ENCODE results near the gene GPC5. TPM values are rescaled to one million over a fixed set of nuclear protein-coding genes. Genes with fewer than 3 reads are reported as not detected.
A peak's percentile ranks its signal among the peaks of the same experiment; 100 is the strongest.

GPC5 gene
- total and polyA plus RNA-seq, 2 donors (not counting 3 experiments of a cell fraction or from before 2014, with no cell fraction given), result 0.59 to 0.97 TPM

DNA sequence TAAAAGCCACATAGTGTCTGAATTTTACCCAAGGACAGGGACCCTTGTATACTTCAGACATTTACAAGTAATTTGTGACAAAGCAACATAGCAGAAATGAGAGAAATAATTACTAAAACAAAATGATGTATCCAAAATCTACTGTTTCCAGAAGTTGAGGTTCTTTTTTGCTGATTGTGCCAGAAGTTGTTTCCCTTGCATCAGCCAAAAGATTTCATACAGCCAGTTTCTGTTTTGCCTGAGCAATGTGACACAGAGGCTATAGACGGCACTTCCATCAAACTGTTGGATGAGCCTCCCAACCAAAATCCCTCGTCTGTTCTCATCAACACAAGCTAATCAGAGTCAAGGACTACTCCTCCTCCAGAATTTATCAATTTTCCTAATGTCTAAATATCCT, 915.0 kb downstream of the GPC5 start:
- BruUV-seq (replicated peaks), result no TSS peak

GRCh38 chr13:92315265-92315664, 916.8 kb downstream of the GPC5 start:
- Histone ChIP-seq H3K9ac (replicated peaks; ENCODE audit: extremely low read depth, insufficient read depth, low read length) (no peak overlapping the region), H3K36me3 (ENCODE audit: control insufficient read depth in 2 of 2, extremely low read depth in 1 of 2, insufficient read depth in 2 of 2, low read length in 2 of 2) (no peaks in the 10 kb centered on the region), H4K20me1 (replicated peaks; ENCODE audit: control insufficient read depth, extremely low read depth, insufficient read depth, low read length) (no peaks in the 10 kb centered on the region), H3K27me3 (ENCODE audit: control insufficient read depth in 2 of 2, insufficient read depth in 2 of 2, low read length in 2 of 2) (no peaks in the 10 kb centered on the region), H3K4me3 (replicated peaks in 1 of 3; ENCODE audit: insufficient read depth in 1 of 3, low read depth in 1 of 3, low read length in 3 of 3) (no peak overlapping the region), H3K9me1 (replicated peaks; ENCODE audit: control insufficient read depth, extremely low read depth, insufficient read depth, low read length) (no peaks in the 10 kb centered on the region), H3K27ac (ENCODE audit: insufficient read depth, low read depth, low read length) (no peak overlapping the region), H2AFZ (ENCODE audit: low read depth, low read length) (no peak overlapping the region), H3K9me3 (replicated peaks; ENCODE audit: control insufficient read depth, insufficient read depth, low read length) (peaks cover 3% of the 10 kb centered on the region), H3K4me2 (ENCODE audit: insufficient read depth, low read length) (no peak overlapping the region), H3K79me2 (ENCODE audit: control insufficient read depth, insufficient read depth, low read length) (no peaks in the 10 kb centered on the region), H3K4me1 (ENCODE audit: control insufficient read depth, extremely low read depth, insufficient read depth, low read length) (no peaks in the 10 kb centered on the region)
- no peak for DNase-seq (ENCODE audit: low read depth, low spot score)
- dilution Hi-C loops (cut with MboI; ENCODE audit: extremely low pct_ligation_motif_present, low sequenced_read_pairs), result no loop called here
- TF ChIP-seq, protein P1, sequence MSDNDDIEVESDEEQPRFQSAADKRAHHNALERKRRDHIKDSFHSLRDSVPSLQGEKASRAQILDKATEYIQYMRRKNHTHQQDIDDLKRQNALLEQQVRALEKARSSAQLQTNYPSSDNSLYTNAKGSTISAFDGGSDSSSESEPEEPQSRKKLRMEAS (IDR thresholded peaks at IDR 0.05; ENCODE audit: insufficient read depth, insufficient read length), result no peak
- no peak for TF ChIP-seq GATA2 (IDR thresholded peaks at IDR 0.05; ENCODE audit: insufficient read depth, insufficient read length, low read depth, low read length)
- no peak for TF ChIP-seq EZH2 (IDR thresholded peaks at IDR 0.05; ENCODE audit: borderline replicate concordance, low read depth, low read length, severe bottlenecking)
- no peak for TF ChIP-seq JUN (IDR thresholded peaks at IDR 0.05; ENCODE audit: borderline replicate concordance, insufficient read depth, insufficient read length, low read depth)
- TF ChIP-seq POLR2AphosphoS5 (IDR thresholded peaks at IDR 0.05; ENCODE audit: insufficient read depth, low read depth, low read length), result no peak
- no peak for TF ChIP-seq FOS (IDR thresholded peaks at IDR 0.05; ENCODE audit: borderline replicate concordance, insufficient read depth, low read length)
- TF ChIP-seq MYC (IDR thresholded peaks at IDR 0.05; ENCODE audit: low read depth, low read length), result no peak
- TF ChIP-seq POLR2A (IDR thresholded peaks at IDR 0.05; ENCODE audit: low read depth, low read length), result no peak
- TF ChIP-seq CTCF (IDR thresholded peaks at IDR 0.05; ENCODE audit: extremely low read depth in 1 of 2, insufficient read depth in 1 of 2, low read depth in 1 of 2, low read length in 2 of 2), result no peak
- BruUV-seq (replicated peaks), result no TSS peak
- FAIRE-seq, result no peak
- intact Hi-C loops (cut with micrococcal nuclease), result no loop called here
- POLR2A ChIA-PET, result no interaction called here
- CTCF ChIA-PET, result no interaction called here

More for the DNA sequence above, 915.0 kb downstream of the GPC5 start:
- intact Hi-C loops (cut with micrococcal nuclease) (no loop called here), dilution Hi-C loops (cut with MboI; ENCODE audit: extremely low pct_ligation_motif_present, low sequenced_read_pairs) (no loop called here)
- Histone ChIP-seq H3K27me3 (ENCODE audit: control insufficient read depth in 2 of 2, insufficient read depth in 2 of 2, low read length in 2 of 2) (no peaks in the 10 kb centered on the region), H3K9me1 (replicated peaks; ENCODE audit: control insufficient read depth, extremely low read depth, insufficient read depth, low read length) (no peaks in the 10 kb centered on the region), H4K20me1 (replicated peaks; ENCODE audit: control insufficient read depth, extremely low read depth, insufficient read depth, low read length) (no peaks in the 10 kb centered on the region), H3K36me3 (ENCODE audit: control insufficient read depth in 2 of 2, extremely low read depth in 1 of 2, insufficient read depth in 2 of 2, low read length in 2 of 2) (no peaks in the 10 kb centered on the region), H3K9ac (replicated peaks; ENCODE audit: extremely low read depth, insufficient read depth, low read length) (no peak overlapping the region), H3K27ac (ENCODE audit: insufficient read depth, low read depth, low read length) (no peak overlapping the region), H3K79me2 (ENCODE audit: control insufficient read depth, insufficient read depth, low read length) (no peaks in the 10 kb centered on the region), H3K4me1 (ENCODE audit: control insufficient read depth, extremely low read depth, insufficient read depth, low read length) (no peaks in the 10 kb centered on the region), H3K4me2 (ENCODE audit: insufficient read depth, low read length) (no peak overlapping the region), H3K4me3 (replicated peaks in 1 of 3; ENCODE audit: insufficient read depth in 1 of 3, low read depth in 1 of 3, low read length in 3 of 3) (no peak overlapping the region), H3K9me3 (replicated peaks; ENCODE audit: control insufficient read depth, insufficient read depth, low read length) (peaks cover 5% of the 10 kb centered on the region), H2AFZ (ENCODE audit: low read depth, low read length) (no peak overlapping the region)
- ChIA-PET POLR2A (no interaction called here), CTCF (no interaction called here)
- DNase-seq (ENCODE audit: low read depth, low spot score), result no peak
- peak; percentile 62 for FAIRE-seq
- TF ChIP-seq JUN (IDR thresholded peaks at IDR 0.05; ENCODE audit: borderline replicate concordance, insufficient read depth, insufficient read length, low read depth) (no peak), EZH2 (IDR thresholded peaks at IDR 0.05; ENCODE audit: borderline replicate concordance, low read depth, low read length, severe bottlenecking) (no peak)

Measured in endothelial cell of umbilical vein (primary cell).